ENCODE results near the gene TMEM129.

GRCh38 chr4:1760521-1761071, 39.5 kb upstream of the TMEM129 start:
- TF ChIP-seq, protein P1, sequence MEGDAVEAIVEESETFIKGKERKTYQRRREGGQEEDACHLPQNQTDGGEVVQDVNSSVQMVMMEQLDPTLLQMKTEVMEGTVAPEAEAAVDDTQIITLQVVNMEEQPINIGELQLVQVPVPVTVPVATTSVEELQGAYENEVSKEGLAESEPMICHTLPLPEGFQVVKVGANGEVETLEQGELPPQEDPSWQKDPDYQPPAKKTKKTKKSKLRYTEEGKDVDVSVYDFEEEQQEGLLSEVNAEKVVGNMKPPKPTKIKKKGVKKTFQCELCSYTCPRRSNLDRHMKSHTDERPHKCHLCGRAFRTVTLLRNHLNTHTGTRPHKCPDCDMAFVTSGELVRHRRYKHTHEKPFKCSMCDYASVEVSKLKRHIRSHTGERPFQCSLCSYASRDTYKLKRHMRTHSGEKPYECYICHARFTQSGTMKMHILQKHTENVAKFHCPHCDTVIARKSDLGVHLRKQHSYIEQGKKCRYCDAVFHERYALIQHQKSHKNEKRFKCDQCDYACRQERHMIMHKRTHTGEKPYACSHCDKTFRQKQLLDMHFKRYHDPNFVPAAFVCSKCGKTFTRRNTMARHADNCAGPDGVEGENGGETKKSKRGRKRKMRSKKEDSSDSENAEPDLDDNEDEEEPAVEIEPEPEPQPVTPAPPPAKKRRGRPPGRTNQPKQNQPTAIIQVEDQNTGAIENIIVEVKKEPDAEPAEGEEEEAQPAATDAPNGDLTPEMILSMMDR (IDR thresholded peaks at IDR 0.05; ENCODE audit: low read depth, low read length, poor library complexity, severe bottlenecking): no peak
- TF ChIP-seq EZH2phosphoT487 (IDR thresholded peaks at IDR 0.05; ENCODE audit: borderline replicate concordance, low read length): no peak
